Small intestine (tissue), 7 donors: ENCODE measurements around the gene TTC8. TPM values are rescaled to one million over a fixed set of nuclear protein-coding genes. Genes with fewer than 3 reads are reported as not detected.
A peak's percentile ranks its signal among the peaks of the same experiment; 100 is the strongest.

Experiments used
- DNase-seq, 2 donors: peaks; one replicate each; pipeline versions ENCODE4 v3.0.0 to v3.0.0-alpha.2; 2013
- FAIRE-seq: peaks from 2 replicates; lab custom pipeline; 2012; peaks lifted over from hg19 to GRCh38; lab: Jason Lieb, UNC
- H3K27ac ChIP-seq, 3 donors: one replicate each; pipeline ENCODE4 v1.5.1; 2013; ENCODE audit warnings: low read length in 2 of 3, mild to moderate bottlenecking in 2 of 3, control low read depth in 1 of 3, inconsistent platforms in 1 of 3, low read depth in 1 of 3, moderate library complexity in 1 of 3
- H3K27me3 ChIP-seq, 3 donors: one replicate each; pipeline ENCODE4 v1.6.1; 2013; ENCODE audit warnings: low read length in 3 of 3, inconsistent platforms in 1 of 3; ENCODE audit not compliant: control insufficient read depth in 3 of 3, insufficient read depth in 3 of 3
- H3K36me3 ChIP-seq, 3 donors: one replicate each; pipeline ENCODE4 v1.6.1; 2013; ENCODE audit warnings: low read length in 3 of 3, inconsistent platforms in 1 of 3, low read depth in 1 of 3, mild to moderate bottlenecking in 1 of 3, moderate library complexity in 1 of 3; ENCODE audit not compliant: control insufficient read depth in 3 of 3, insufficient read depth in 2 of 3
- H3K4me1 ChIP-seq, 3 donors: one replicate each; pipeline ENCODE4 v1.6.1; 2013; ENCODE audit warnings: low read length in 2 of 3, inconsistent platforms in 1 of 3, low read depth in 1 of 3, mild to moderate bottlenecking in 1 of 3, moderate library complexity in 1 of 3; ENCODE audit not compliant: control insufficient read depth in 3 of 3, insufficient read depth in 2 of 3
- H3K4me3 ChIP-seq, 3 donors: one replicate each; pipeline ENCODE4 v1.5.1; 2013; ENCODE audit warnings: low read length in 3 of 3, control low read depth in 1 of 3, inconsistent platforms in 1 of 3, low read depth in 1 of 3, mild to moderate bottlenecking in 1 of 3, moderate library complexity in 1 of 3
- H3K9me3 ChIP-seq, 2 donors: one replicate each; pipeline ENCODE4 v1.6.1; 2013; ENCODE audit warnings: low read depth in 1 of 2, low read length in 1 of 2; ENCODE audit not compliant: control insufficient read depth in 2 of 2, insufficient read depth in 1 of 2
- WGBS, 3 donors: extraction: QIAGEN DNeasy Blood & Tissue Kit; methylation state at CpG; one replicate each; pipeline ENCODE4 v1.1.7; 2013; 5-methylcytosine and 5-hydroxymethylcytosine counted together
- polyA plus RNA-seq, 4 donors: library from polyadenylated mRNA; stranded (reverse) in 3 of 4; unstranded in 1 of 4; fragments of 200-250 nt in 3 of 4; fragments of 120-200 nt in 1 of 4; gene quantifications; one replicate each; pipeline versions ENCODE4 v1.2.1 to v1.2.3, GENCODE V29; 2013
- donor health status: healthy with polysubstance abuse.
- donor health status: control.
- donor health status: control.
- donor health status: Bipolar disorder and iron deficiency.
- donor health status: healthy.

The TTC8 gene
- polyA plus RNA-seq, 4 donors, result 2.4 to 24.5 (median 6.3) TPM

GRCh38 chr14:88791629-88792472 lies 32.6 kb upstream of the TTC8 start:
- H3K4me1 ChIP-seq, result peaks cover 0 to 5% (median 0%) of the 10 kb centered on the region in 3 donors
- no peak for DNase-seq
- 1 to 3% (median 2%) methylated on average over 40 to 52 of the region's 52 CpGs for WGBS, 3 donors
- peaks cover 0 to 17% (median 5%) of the 10 kb centered on the region in 3 donors for H3K27me3 ChIP-seq
- FAIRE-seq, result no peak
- peak overlapping the region; percentile 52 to 70 (median 56) for H3K4me3 ChIP-seq
- no peaks in the 10 kb centered on the region for H3K9me3 ChIP-seq
- no peaks in the 10 kb centered on the region for H3K36me3 ChIP-seq
- H3K27ac ChIP-seq, result peak overlapping the region in 2 of 3 donors; percentile 23 to 81

- FAIRE-seq (no peak), DNase-seq (peak; percentile 86 to 94)
- Histone ChIP-seq H3K9me3 (no peaks in the 10 kb centered on the region), H3K27ac (peak within 1 kb of the TSS in 2 of 3 donors; percentile 53 to 81), H3K36me3 (no peaks in the 10 kb centered on the region), H3K4me1 (peaks cover 0 to 5% (median 0%) of the 10 kb centered on the region in 3 donors), H3K4me3 (peak within 1 kb of the TSS; percentile 56 to 70 (median 66)), H3K27me3 (peaks cover 0 to 17% (median 5%) of the 10 kb centered on the region in 3 donors)
- WGBS, 3 donors, result 0 to 1% (median 0%) methylated on average over 51 to 111 of the region's 111 CpGs
These were observed 31.8 kb upstream of the TTC8 start, which contains the start of gene EML5 for GRCh38 chr14:88792473-88793258. EML5 (minus strand) TSS chr14:88792953; CDS start chr14:88792503, 450 bp downstream.

GRCh38 chr14:88793259-88793625 lies 31.2 kb upstream of the TTC8 start:
- Histone ChIP-seq H3K9me3 (no peaks in the 10 kb centered on the region), H3K27ac (peak overlapping the region in 2 of 3 donors; percentile 50 to 53), H3K27me3 (peaks cover 0 to 17% (median 5%) of the 10 kb centered on the region in 3 donors), H3K36me3 (no peaks in the 10 kb centered on the region), H3K4me3 (peak overlapping the region; percentile 56 to 70 (median 66)), H3K4me1 (peaks cover 0 to 5% (median 0%) of the 10 kb centered on the region in 3 donors)
- FAIRE-seq, result no peak
- no peak for DNase-seq
- 53 to 57% (median 54%) methylated on average over 13 of the region's 13 CpGs for WGBS, 3 donors

GRCh38 chr14:88798156-88798555 lies 26.3 kb upstream of the TTC8 start:
- Histone ChIP-seq H3K36me3 (no peaks in the 10 kb centered on the region), H3K9me3 (no peaks in the 10 kb centered on the region), H3K4me1 (peaks cover 0 to 4% (median 0%) of the 10 kb centered on the region in 3 donors), H3K4me3 (no peak overlapping the region), H3K27me3 (peaks cover 0 to 4% (median 0%) of the 10 kb centered on the region in 3 donors), H3K27ac (no peak overlapping the region)
- DNase-seq (peak in 1 of 2 donors; percentile 9), FAIRE-seq (no peak)
- WGBS, 3 donors, result 12 to 52% (median 35%) methylated on average over 4 of the region's 4 CpGs

- H3K4me3 ChIP-seq, result no peak overlapping the region
- H3K27ac ChIP-seq, result no peak overlapping the region
- H3K36me3 ChIP-seq, result no peaks in the 10 kb centered on the region
- peaks cover 0 to 6% of the 10 kb centered on the region in 2 donors for H3K9me3 ChIP-seq
- FAIRE-seq (no peak), DNase-seq (no peak)
- H3K27me3 ChIP-seq, result no peaks in the 10 kb centered on the region
- WGBS, 3 donors, result 70 to 71% (median 70%) methylated on average over 5 of the region's 5 CpGs
- H3K4me1 ChIP-seq, result no peaks in the 10 kb centered on the region
These were observed 24.9 kb upstream of the TTC8 start for GRCh38 chr14:88799522-88799921.

- 84 to 94% (median 89%) methylated on average over 6 of the region's 6 CpGs for WGBS, 3 donors
- Histone ChIP-seq H3K36me3 (no peaks in the 10 kb centered on the region), H3K4me1 (no peaks in the 10 kb centered on the region), H3K27me3 (peaks cover 0 to 2% (median 0%) of the 10 kb centered on the region in 3 donors), H3K4me3 (no peak overlapping the region), H3K9me3 (peaks cover 0 to 7% of the 10 kb centered on the region in 2 donors), H3K27ac (no peak overlapping the region)
- FAIRE-seq (no peak), DNase-seq (no peak)
These were observed 21.9 kb upstream of the TTC8 start for GRCh38 chr14:88802596-88802995.

GRCh38 chr14:88804035-88804434 lies 20.4 kb upstream of the TTC8 start:
- Histone ChIP-seq H3K36me3 (no peaks in the 10 kb centered on the region), H3K4me3 (no peak overlapping the region), H3K27ac (no peak overlapping the region), H3K4me1 (no peaks in the 10 kb centered on the region), H3K27me3 (peaks cover 0 to 2% (median 0%) of the 10 kb centered on the region in 3 donors), H3K9me3 (peaks cover 0 to 14% of the 10 kb centered on the region in 2 donors)
- DNase-seq, result no peak
- FAIRE-seq, result no peak
- WGBS, 3 donors, result 70 to 85% (median 80%) methylated on average over 2 of the region's 2 CpGs

GRCh38 chr14:88804477-88804876 lies 20.0 kb upstream of the TTC8 start:
- FAIRE-seq (no peak), DNase-seq (no peak)
- H3K36me3 ChIP-seq, result no peaks in the 10 kb centered on the region
- peaks cover 0 to 16% of the 10 kb centered on the region in 2 donors for H3K9me3 ChIP-seq
- no peak overlapping the region for H3K27ac ChIP-seq
- peaks cover 0 to 2% (median 0%) of the 10 kb centered on the region in 3 donors for H3K27me3 ChIP-seq
- H3K4me3 ChIP-seq, result no peak overlapping the region
- H3K4me1 ChIP-seq, result no peaks in the 10 kb centered on the region
- 5 to 24% (median 6%) methylated on average over 1 of the region's 1 CpG for WGBS, 3 donors
